ENCODE results near the gene SAMD4B.

The SAMD4B gene

DNA sequence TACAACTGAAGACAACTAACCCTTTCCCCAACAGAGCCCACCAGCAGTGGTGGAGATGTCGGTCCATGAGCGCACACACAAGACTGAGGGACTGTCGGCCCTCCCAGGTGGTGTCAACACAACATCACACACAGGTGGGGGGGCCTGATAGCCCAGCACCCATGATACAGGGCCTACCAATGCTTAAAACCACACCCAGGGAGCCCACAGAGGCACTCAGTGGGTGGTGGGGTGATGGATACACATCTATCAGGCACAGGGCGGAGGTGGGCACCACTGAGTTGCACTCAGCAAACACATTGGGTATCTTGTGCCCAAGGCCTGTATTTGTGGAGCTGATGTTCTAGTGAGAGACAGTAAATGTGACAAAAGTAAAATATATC, 57.4 kb downstream of the SAMD4B start:
- no peaks in the 10 kb centered on the region for H3K27me3 ChIP-seq
- H3K4me1 ChIP-seq (ENCODE audit: control insufficient read depth in 1 of 2, insufficient read depth in 1 of 2, low read depth in 1 of 2, low read length in 1 of 2), result peaks cover 63 to 64% of the 10 kb centered on the region in 2 experiments
- peak overlapping the region in 1 of 2 experiments; percentile 67 for H3K4me3 ChIP-seq (ENCODE audit: low read depth in 1 of 2, low read length in 1 of 2)
- peaks cover 17% of the 10 kb centered on the region for H3K36me3 ChIP-seq
- H3K27ac ChIP-seq, result peak overlapping the region; percentile 98
- H3K9me3 ChIP-seq, result no peaks in the 10 kb centered on the region
- TF ChIP-seq, protein P1, sequence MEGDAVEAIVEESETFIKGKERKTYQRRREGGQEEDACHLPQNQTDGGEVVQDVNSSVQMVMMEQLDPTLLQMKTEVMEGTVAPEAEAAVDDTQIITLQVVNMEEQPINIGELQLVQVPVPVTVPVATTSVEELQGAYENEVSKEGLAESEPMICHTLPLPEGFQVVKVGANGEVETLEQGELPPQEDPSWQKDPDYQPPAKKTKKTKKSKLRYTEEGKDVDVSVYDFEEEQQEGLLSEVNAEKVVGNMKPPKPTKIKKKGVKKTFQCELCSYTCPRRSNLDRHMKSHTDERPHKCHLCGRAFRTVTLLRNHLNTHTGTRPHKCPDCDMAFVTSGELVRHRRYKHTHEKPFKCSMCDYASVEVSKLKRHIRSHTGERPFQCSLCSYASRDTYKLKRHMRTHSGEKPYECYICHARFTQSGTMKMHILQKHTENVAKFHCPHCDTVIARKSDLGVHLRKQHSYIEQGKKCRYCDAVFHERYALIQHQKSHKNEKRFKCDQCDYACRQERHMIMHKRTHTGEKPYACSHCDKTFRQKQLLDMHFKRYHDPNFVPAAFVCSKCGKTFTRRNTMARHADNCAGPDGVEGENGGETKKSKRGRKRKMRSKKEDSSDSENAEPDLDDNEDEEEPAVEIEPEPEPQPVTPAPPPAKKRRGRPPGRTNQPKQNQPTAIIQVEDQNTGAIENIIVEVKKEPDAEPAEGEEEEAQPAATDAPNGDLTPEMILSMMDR (IDR thresholded peaks at IDR 0.05), result no peak

- no peaks in the 10 kb centered on the region for H3K9me3 ChIP-seq
- TF ChIP-seq, protein P1 (IDR thresholded peaks at IDR 0.05), result no peak
- H3K27ac ChIP-seq, result peak overlapping the region; percentile 98
- peaks cover 13% of the 10 kb centered on the region for H3K36me3 ChIP-seq
- no peaks in the 10 kb centered on the region for H3K27me3 ChIP-seq
- no peak overlapping the region for H3K4me3 ChIP-seq (ENCODE audit: low read depth in 1 of 2, low read length in 1 of 2)
- H3K4me1 ChIP-seq (ENCODE audit: control insufficient read depth in 1 of 2, insufficient read depth in 1 of 2, low read depth in 1 of 2, low read length in 1 of 2), result peaks cover 67 to 68% of the 10 kb centered on the region in 2 experiments
Observed at GRCh38 chr19:39400061-39400460, 57.8 kb downstream of the SAMD4B start.

DNA sequence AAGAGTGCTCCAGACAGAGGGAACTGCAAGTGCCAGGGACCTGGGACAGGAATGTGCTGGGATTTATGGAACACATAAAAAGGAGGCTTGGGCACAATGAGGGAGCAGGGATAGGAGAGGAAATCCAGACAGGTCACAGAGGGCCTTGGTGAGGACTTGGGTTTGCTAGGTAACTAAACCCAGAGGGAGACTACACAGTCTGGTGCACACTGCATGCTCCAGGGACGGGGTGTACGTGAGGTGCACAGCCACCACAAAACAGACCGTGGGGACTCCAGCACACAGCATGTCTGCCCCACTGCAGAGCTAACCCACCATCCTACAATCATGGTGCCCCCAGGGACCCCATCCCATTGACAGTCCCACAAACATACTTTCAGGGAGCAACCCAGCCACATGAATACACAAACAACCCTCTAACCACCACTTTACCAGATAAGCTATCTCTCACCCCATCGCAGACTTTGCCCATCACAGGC, 58.9 kb downstream of the SAMD4B start:
- TF ChIP-seq, protein P1 (IDR thresholded peaks at IDR 0.05), result no peak
- Histone ChIP-seq H3K27me3 (no peaks in the 10 kb centered on the region), H3K4me1 (ENCODE audit: control insufficient read depth in 1 of 2, insufficient read depth in 1 of 2, low read depth in 1 of 2, low read length in 1 of 2) (peaks cover 77% of the 10 kb centered on the region in 2 experiments), H3K9me3 (no peaks in the 10 kb centered on the region), H3K36me3 (peaks cover 8% of the 10 kb centered on the region), H3K27ac (peak overlapping the region; percentile 100), H3K4me3 (ENCODE audit: low read depth in 1 of 2, low read length in 1 of 2) (peak overlapping the region; percentile 98 to 100)

DNA sequence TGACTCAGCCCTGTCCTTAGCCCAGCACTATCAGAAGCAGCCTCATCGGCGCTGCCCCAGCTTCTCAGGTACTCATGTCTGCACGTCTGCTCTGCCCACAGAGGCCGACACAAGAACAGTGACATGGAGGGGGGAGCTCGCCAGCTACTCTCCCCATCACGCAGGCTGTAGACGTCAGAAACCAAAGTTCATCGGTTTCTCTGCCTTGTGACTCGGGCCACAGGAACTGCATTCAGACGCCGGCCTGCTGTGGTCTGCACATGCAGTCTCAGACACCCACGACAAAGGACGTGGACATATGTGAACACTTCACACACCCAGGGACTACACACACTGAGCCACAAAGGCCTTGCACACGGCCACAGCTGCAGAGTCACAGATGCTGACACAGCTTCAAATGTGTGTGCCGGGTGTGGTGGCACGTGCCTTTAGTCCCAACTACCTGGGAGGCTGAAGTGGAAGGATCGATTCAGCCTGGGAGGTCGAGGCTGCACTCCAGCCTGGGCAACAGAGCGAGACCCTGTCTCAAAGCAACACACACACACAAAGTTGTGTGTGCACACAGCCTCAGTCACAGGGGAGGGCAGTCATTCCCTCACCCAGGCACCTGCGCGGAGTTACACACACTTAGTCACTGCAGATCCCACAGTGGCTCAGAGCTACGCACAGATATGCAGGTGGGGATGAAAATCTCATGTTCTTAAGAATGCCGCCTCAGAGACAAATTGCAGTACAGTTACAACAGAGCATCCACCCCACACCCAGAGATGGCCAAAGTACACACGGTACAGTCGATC, 59.5 kb downstream of the SAMD4B start:
- no peaks in the 10 kb centered on the region for H3K27me3 ChIP-seq
- H3K27ac ChIP-seq, result peak overlapping the region; percentile 100
- H3K4me3 ChIP-seq (ENCODE audit: low read depth in 1 of 2, low read length in 1 of 2), result peak overlapping the region; percentile 98 to 100
- peaks cover 10% of the 10 kb centered on the region for H3K36me3 ChIP-seq
- H3K9me3 ChIP-seq, result no peaks in the 10 kb centered on the region
- TF ChIP-seq, protein P1 (IDR thresholded peaks at IDR 0.05), result no peak
- H3K4me1 ChIP-seq (ENCODE audit: control insufficient read depth in 1 of 2, insufficient read depth in 1 of 2, low read depth in 1 of 2, low read length in 1 of 2), result peaks cover 77 to 79% of the 10 kb centered on the region in 2 experiments

GRCh38 chr19:39402346-39403300, 60.4 kb downstream of the SAMD4B start:
- TF ChIP-seq, protein P1 (IDR thresholded peaks at IDR 0.05), result peak; percentile 46
- Histone ChIP-seq H3K4me3 (ENCODE audit: low read depth in 1 of 2, low read length in 1 of 2) (peak overlapping the region; percentile 98 to 100), H3K36me3 (peaks cover 11% of the 10 kb centered on the region), H3K4me1 (ENCODE audit: control insufficient read depth in 1 of 2, insufficient read depth in 1 of 2, low read depth in 1 of 2, low read length in 1 of 2) (peaks cover 70 to 71% of the 10 kb centered on the region in 2 experiments), H3K27me3 (no peaks in the 10 kb centered on the region), H3K27ac (peak overlapping the region; percentile 100), H3K9me3 (no peaks in the 10 kb centered on the region)
